HG02938 (cell line): ENCODE data around the gene WNT5B.

Experiments
- ATAC-seq: cut with Tn5 transposase; IDR thresholded peaks from one replicate; pipeline ENCODE4 v1.9.1; 2021; ENCODE audit warnings: mild to moderate bottlenecking, moderate library complexity; ENCODE audit not compliant: unreplicated experiment

Gene WNT5B

GRCh38 chr12:1628666-1629337 lies at the start of gene WNT5B:
WNT5B (plus strand) TSS chr12:1629231; CDS start chr12:1631355, 2,124 bp downstream.
- ATAC-seq, result no peak

GRCh38 chr12:1579651-1580435 lies 49.2 kb upstream of the WNT5B start:
- no peak for ATAC-seq

- ATAC-seq, result no peak
Observed at GRCh38 chr12:1580526-1580925, 48.5 kb upstream of the WNT5B start.

GRCh38 chr12:1581973-1582708 lies 46.9 kb upstream of the WNT5B start:
- ATAC-seq, result no peak

GRCh38 chr12:1582709-1583050 lies 46.4 kb upstream of the WNT5B start:
- no peak for ATAC-seq

GRCh38 chr12:1583421-1584078 lies 45.5 kb upstream of the WNT5B start:
- no peak for ATAC-seq

- no peak for ATAC-seq
Observed at GRCh38 chr12:1584326-1584725, 44.7 kb upstream of the WNT5B start.

GRCh38 chr12:1587927-1588574 lies 41.0 kb upstream of the WNT5B start:
- ATAC-seq, result no peak

- ATAC-seq, result no peak
Observed at GRCh38 chr12:1588575-1588947, 40.5 kb upstream of the WNT5B start.

GRCh38 chr12:1590221-1590979 lies 38.6 kb upstream of the WNT5B start:
- no peak for ATAC-seq

- no peak for ATAC-seq
Observed at GRCh38 chr12:1591034-1591433, 38.0 kb upstream of the WNT5B start.

- ATAC-seq, result no peak
Observed at GRCh38 chr12:1591543-1591942, 37.5 kb upstream of the WNT5B start.

- ATAC-seq, result no peak
Observed at GRCh38 chr12:1592444-1593173, 36.4 kb upstream of the WNT5B start.

GRCh38 chr12:1593174-1594005 lies 35.6 kb upstream of the WNT5B start:
- ATAC-seq, result peak; percentile 24

- ATAC-seq, result peak; percentile 42
Observed at GRCh38 chr12:1594006-1594260, 35.1 kb upstream of the WNT5B start.

- ATAC-seq, result peak; percentile 58
Observed at GRCh38 chr12:1594261-1595025, 34.6 kb upstream of the WNT5B start, which contains the start of gene FBXL14. FBXL14 (minus strand) TSS chr12:1594581; CDS start chr12:1594066, 515 bp downstream.

GRCh38 chr12:1595026-1595561 lies 33.9 kb upstream of the WNT5B start:
- no peak for ATAC-seq
